Activated naive CD8-positive, alpha-beta T cell treated with anti-CD3 and anti-CD28 coated beads, Interleukin-2, amount 50 U/mL, for 24 hours (primary cell): Measurements from ENCODE around the gene SERPINA1.
A peak's percentile ranks its signal among the peaks of the same experiment; 100 is the strongest.
"Not testable (repeated sequence)": the region's sequence is repeated elsewhere in the genome, so short reads cannot be mapped to it uniquely, and the experiment has no call there.

ENCODE experiments used
- ATAC-seq: fragments of 150-1000 bp; cut with Tn5 transposase; one replicate; pipeline ENCODE4 v1.10.0; 2021
- DNase-seq: peaks from one replicate; pipeline ENCODE4 v3.0.0; 2021
- H3K27ac Mint-ChIP-seq: one replicate; pipeline ENCODE4 v1.8.0; 2021; ENCODE audit warnings: mild to moderate bottlenecking, mixed read lengths
- H3K27me3 Mint-ChIP-seq: one replicate; pipeline ENCODE4 v1.8.0; 2021; ENCODE audit warnings: mixed read lengths
- H3K36me3 Mint-ChIP-seq: one replicate; pipeline ENCODE4 v1.8.0; 2021; ENCODE audit warnings: low read depth, mixed read lengths
- H3K4me1 Mint-ChIP-seq: one replicate; pipeline ENCODE4 v1.8.0; 2021; ENCODE audit warnings: mixed read lengths
- H3K4me3 Mint-ChIP-seq: one replicate; pipeline ENCODE4 v1.8.0; 2021; ENCODE audit warnings: mild to moderate bottlenecking, moderate library complexity, mixed read lengths
- H3K9me3 Mint-ChIP-seq: one replicate; pipeline ENCODE4 v1.8.0; 2021; ENCODE audit warnings: mixed read lengths

SERPINA1 gene

GRCh38 chr14:94360945-94361565, 27.3 kb downstream of the SERPINA1 start:
- DNase-seq (no peak), ATAC-seq (no peak)
- Mint-ChIP-seq H3K9me3 (no peaks in the 10 kb centered on the region), H3K4me3 (no peak overlapping the region), H3K4me1 (no peaks in the 10 kb centered on the region), H3K27ac (no peak overlapping the region), H3K27me3 (peaks cover 24% of the 10 kb centered on the region), H3K36me3 (no peaks in the 10 kb centered on the region)

- H3K27ac Mint-ChIP-seq = no peak overlapping the region
- H3K36me3 Mint-ChIP-seq = no peaks in the 10 kb centered on the region
- no peak overlapping the region for H3K4me3 Mint-ChIP-seq
- peaks cover 2% of the 10 kb centered on the region for H3K9me3 Mint-ChIP-seq
- ATAC-seq = no peak
- H3K4me1 Mint-ChIP-seq = no peaks in the 10 kb centered on the region
- no peak for DNase-seq
- H3K27me3 Mint-ChIP-seq = peaks cover 31% of the 10 kb centered on the region
These were observed 31.2 kb downstream of the SERPINA1 start for GRCh38 chr14:94357166-94357565.

GRCh38 chr14:94356379-94357056, 31.9 kb downstream of the SERPINA1 start:
- ATAC-seq (no peak), DNase-seq (no peak)
- Mint-ChIP-seq H3K4me3 (no peak overlapping the region), H3K27ac (no peak overlapping the region), H3K9me3 (peaks cover 7% of the 10 kb centered on the region), H3K4me1 (no peaks in the 10 kb centered on the region), H3K27me3 (peaks cover 34% of the 10 kb centered on the region), H3K36me3 (no peaks in the 10 kb centered on the region)

- peaks cover 7% of the 10 kb centered on the region for H3K9me3 Mint-ChIP-seq
- H3K27ac Mint-ChIP-seq = no peak overlapping the region
- DNase-seq (no peak), ATAC-seq (no peak)
- H3K27me3 Mint-ChIP-seq = peaks cover 36% of the 10 kb centered on the region
- no peaks in the 10 kb centered on the region for H3K4me1 Mint-ChIP-seq
- H3K4me3 Mint-ChIP-seq = no peak overlapping the region
- no peaks in the 10 kb centered on the region for H3K36me3 Mint-ChIP-seq
These were observed 33.1 kb downstream of the SERPINA1 start for GRCh38 chr14:94355191-94355794.

- peaks cover 7% of the 10 kb centered on the region for H3K9me3 Mint-ChIP-seq
- H3K27ac Mint-ChIP-seq = no peak overlapping the region
- H3K36me3 Mint-ChIP-seq = no peaks in the 10 kb centered on the region
- no peak for ATAC-seq
- H3K27me3 Mint-ChIP-seq = peaks cover 34% of the 10 kb centered on the region
- DNase-seq = no peak
- H3K4me3 Mint-ChIP-seq = no peak overlapping the region
- H3K4me1 Mint-ChIP-seq = no peaks in the 10 kb centered on the region
These were observed 33.7 kb downstream of the SERPINA1 start for GRCh38 chr14:94354638-94355185.

GRCh38 chr14:94354190-94354589, 34.2 kb downstream of the SERPINA1 start:
- not testable (repeated sequence) for ATAC-seq, H3K4me1 Mint-ChIP-seq, H3K27ac Mint-ChIP-seq, DNase-seq, H3K9me3 Mint-ChIP-seq, H3K36me3 Mint-ChIP-seq, H3K4me3 Mint-ChIP-seq
- peaks cover 31% of the 10 kb centered on the region for H3K27me3 Mint-ChIP-seq

GRCh38 chr14:94349276-94349675, 39.1 kb downstream of the SERPINA1 start:
- Mint-ChIP-seq H3K4me1 (peaks cover 10% of the 10 kb centered on the region), H3K27me3 (peaks cover 14% of the 10 kb centered on the region), H3K27ac (no peak overlapping the region), H3K9me3 (peaks cover 10% of the 10 kb centered on the region), H3K4me3 (no peak overlapping the region), H3K36me3 (no peaks in the 10 kb centered on the region)
- DNase-seq = no peak
- no peak for ATAC-seq

- H3K4me3 Mint-ChIP-seq = no peak overlapping the region
- peaks cover 10% of the 10 kb centered on the region for H3K9me3 Mint-ChIP-seq
- no peaks in the 10 kb centered on the region for H3K36me3 Mint-ChIP-seq
- ATAC-seq (no peak), DNase-seq (no peak)
- peaks cover 14% of the 10 kb centered on the region for H3K27me3 Mint-ChIP-seq
- H3K4me1 Mint-ChIP-seq = peaks cover 10% of the 10 kb centered on the region
- H3K27ac Mint-ChIP-seq = no peak overlapping the region
These were observed 39.6 kb downstream of the SERPINA1 start for GRCh38 chr14:94348836-94349235.

- no peak for ATAC-seq
- Mint-ChIP-seq H3K27ac (peak overlapping the region; percentile 90), H3K9me3 (peaks cover 5% of the 10 kb centered on the region), H3K27me3 (peaks cover 25% of the 10 kb centered on the region), H3K36me3 (no peaks in the 10 kb centered on the region), H3K4me1 (peaks cover 14% of the 10 kb centered on the region), H3K4me3 (no peak overlapping the region)
- DNase-seq = no peak
These were observed 41.6 kb downstream of the SERPINA1 start for GRCh38 chr14:94346841-94347240.

GRCh38 chr14:94346065-94346786, 42.2 kb downstream of the SERPINA1 start:
- not testable (repeated sequence) for H3K36me3 Mint-ChIP-seq, H3K4me3 Mint-ChIP-seq, H3K9me3 Mint-ChIP-seq
- ATAC-seq (peak; percentile 77), DNase-seq (peak; percentile 49)
- Mint-ChIP-seq H3K27ac (peak overlapping the region; percentile 90), H3K4me1 (peaks cover 18% of the 10 kb centered on the region), H3K27me3 (peaks cover 25% of the 10 kb centered on the region)

- H3K9me3 Mint-ChIP-seq = peaks cover 12% of the 10 kb centered on the region
- H3K4me1 Mint-ChIP-seq = peaks cover 18% of the 10 kb centered on the region
- no peak overlapping the region for H3K4me3 Mint-ChIP-seq
- H3K27me3 Mint-ChIP-seq = peaks cover 29% of the 10 kb centered on the region
- no peak for DNase-seq
- peak overlapping the region; percentile 52 for H3K27ac Mint-ChIP-seq
- H3K36me3 Mint-ChIP-seq = peaks cover 1% of the 10 kb centered on the region
- ATAC-seq = no peak
These were observed 42.9 kb downstream of the SERPINA1 start for GRCh38 chr14:94345344-94346064.

- ATAC-seq = no peak
- Mint-ChIP-seq H3K4me1 (peaks cover 18% of the 10 kb centered on the region), H3K36me3 (peaks cover 1% of the 10 kb centered on the region), H3K4me3 (no peak overlapping the region), H3K9me3 (peaks cover 12% of the 10 kb centered on the region), H3K27ac (no peak overlapping the region), H3K27me3 (peaks cover 34% of the 10 kb centered on the region)
- DNase-seq = no peak
These were observed 44.0 kb downstream of the SERPINA1 start for GRCh38 chr14:94344389-94344788.

GRCh38 chr14:94343238-94344005, 45.0 kb downstream of the SERPINA1 start:
- peaks cover 5% of the 10 kb centered on the region for H3K36me3 Mint-ChIP-seq
- H3K9me3 Mint-ChIP-seq = peaks cover 15% of the 10 kb centered on the region
- DNase-seq = no peak
- H3K27ac Mint-ChIP-seq = no peak overlapping the region
- no peak overlapping the region for H3K4me3 Mint-ChIP-seq
- H3K4me1 Mint-ChIP-seq = peaks cover 18% of the 10 kb centered on the region
- H3K27me3 Mint-ChIP-seq = peaks cover 37% of the 10 kb centered on the region
- ATAC-seq = no peak
